NCI-H1436 treated with DMSO at 0.1 percent for 48 hours (cell line): ENCODE measurements around the gene SPINK8.
"Not testable (repeated sequence)": the region's sequence is repeated elsewhere in the genome, so short reads cannot be mapped to it uniquely, and the experiment has no call there.

Experiments
- DNase-seq: peaks from one replicate; lab custom pipeline; 2025; lab: John Stamatoyannopoulos, UW

The SPINK8 gene

GRCh38 chr3:48331706-48332435, 1.6 kb downstream of the SPINK8 start:
- DNase-seq: not testable (repeated sequence)

- no peak for DNase-seq
Measured at GRCh38 chr3:48320996-48321395, 12.5 kb downstream of the SPINK8 start.

DNA sequence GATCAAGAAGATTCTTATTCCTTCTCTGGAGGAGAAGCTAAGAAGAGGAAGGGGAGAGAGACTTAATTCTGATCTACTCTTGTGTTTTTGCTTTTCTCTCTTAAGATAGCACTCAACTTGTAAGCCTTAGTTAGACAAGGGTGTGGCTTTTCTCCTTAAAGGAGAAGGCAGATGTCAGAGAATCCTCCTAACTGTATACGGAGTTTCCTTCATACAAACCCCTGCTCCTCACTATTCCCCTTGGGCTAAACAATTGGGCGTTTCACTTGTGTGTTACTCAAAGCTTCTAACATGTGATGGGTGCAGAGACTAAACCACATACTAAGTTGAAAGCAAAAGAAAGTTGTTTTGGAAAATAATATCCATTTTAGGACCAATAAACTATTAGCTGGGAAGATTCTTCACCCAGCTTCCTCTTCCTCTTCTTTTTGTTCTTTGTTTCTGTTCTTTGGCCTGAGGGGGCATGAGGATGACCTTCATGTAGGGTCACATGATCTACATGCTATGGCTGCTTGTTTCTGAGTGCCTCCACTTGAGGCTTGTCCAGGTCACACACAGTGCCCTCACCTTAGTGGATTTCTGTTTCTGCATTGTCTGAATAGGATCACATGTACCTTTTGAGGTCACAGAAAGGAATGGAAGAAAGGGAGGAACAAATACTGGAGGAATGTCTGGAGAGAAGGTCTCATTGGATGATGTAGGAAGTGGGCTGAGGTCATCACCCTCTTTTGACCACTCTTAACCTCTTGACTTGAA, 14.6 kb downstream of the SPINK8 start:
- DNase-seq: no peak

GRCh38 chr3:48314542-48314941, 18.9 kb downstream of the SPINK8 start:
- DNase-seq: no peak

DNA sequence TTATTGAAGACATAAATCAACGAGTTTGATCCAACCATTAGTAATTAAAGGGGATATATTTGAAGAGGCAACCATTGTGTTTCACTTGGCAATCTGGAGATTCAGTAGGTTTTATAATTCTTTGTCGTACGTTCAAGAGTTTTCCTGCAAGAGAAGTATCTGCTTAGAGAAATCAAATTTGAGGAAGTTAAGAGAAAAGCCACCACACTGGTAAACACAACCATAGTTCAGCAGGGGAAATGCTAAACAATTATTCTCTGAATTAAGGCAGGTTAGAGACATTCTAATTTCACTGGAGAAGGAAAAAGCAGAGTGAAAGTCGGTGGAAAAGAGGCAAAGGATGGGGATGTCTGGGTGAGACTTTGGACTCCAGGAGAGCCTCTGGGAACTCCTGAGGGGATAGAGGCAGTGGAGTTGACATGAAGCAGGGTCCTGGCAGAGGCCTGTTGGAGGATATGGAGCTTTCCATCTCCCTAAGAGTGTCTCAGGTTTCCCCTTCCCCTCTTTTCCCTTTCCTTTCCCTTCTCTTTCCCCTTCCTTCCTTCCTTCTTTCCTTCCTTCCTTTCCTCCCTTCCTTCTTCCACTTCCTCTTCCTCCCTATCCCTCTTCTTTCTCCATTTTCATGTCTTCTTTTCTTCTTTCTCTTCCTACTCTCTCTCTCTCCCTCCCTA, 26.5 kb downstream of the SPINK8 start:
- DNase-seq: no peak

GRCh38 chr3:48306290-48306689, 27.2 kb downstream of the SPINK8 start:
- DNase-seq: no peak

DNA sequence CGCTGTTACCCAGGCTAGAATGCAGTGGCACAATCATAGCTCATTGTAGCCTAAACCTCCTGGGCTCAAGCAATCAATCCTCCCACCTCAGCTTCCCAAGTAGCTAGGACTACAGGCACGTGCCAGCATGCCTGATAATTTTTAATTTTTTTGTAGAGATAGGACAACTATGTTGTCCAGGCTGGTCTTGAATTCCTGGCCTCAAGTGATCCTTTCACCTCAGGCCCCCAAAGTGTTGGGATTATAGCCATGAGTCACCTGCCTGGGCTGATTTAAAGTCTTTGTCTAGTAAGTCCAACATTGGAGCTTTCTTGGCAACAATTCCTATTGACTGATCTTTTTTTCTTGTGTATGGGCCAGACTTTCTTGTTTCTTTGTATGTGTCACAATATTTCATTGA, 28.1 kb downstream of the SPINK8 start:
- DNase-seq: no peak

DNA sequence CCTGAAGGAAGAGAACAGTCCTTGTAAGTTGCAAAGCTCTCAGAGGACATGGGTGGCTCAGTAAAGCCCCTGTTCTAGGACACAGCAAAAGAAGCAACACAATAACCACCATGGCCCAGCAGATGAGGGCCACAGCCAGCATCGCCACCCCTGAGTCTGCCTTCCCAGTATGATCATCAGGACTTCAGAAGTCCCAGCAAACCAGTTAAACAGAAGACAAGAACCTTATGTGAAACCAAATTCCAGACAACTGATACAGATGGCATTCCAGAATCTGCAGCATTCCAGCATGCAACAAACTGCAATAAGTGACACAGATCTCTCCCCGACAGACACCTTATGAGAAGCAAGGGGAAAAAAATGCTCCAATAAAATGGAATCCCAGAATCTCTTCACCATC, 30.4 kb downstream of the SPINK8 start:
- DNase-seq: no peak

DNA sequence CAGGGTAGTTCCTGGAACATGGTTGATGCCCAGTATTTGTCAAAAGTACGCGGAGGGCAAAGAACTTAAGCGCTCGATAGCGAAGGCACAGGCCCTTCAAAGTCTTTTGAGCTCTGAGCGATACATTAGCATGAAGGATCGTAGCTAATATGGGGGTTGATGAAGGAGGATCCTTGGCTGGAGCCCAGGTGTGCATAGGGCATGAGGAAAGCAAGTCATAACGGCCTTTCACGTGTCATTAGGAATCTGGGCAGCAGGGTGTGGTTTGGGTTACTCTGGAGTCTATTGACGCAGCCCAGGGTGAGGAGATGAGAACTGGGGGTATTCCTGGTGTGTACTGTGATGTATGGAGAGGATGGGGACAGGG, 31.7 kb downstream of the SPINK8 start:
- no peak for DNase-seq

- peak; percentile 7 for DNase-seq
Measured at GRCh38 chr3:48301020-48301799, 32.3 kb downstream of the SPINK8 start, which contains the start of gene NME6. TSS of gene NME6 (minus strand) at chr3:48301367.

- DNase-seq: no peak
Measured at GRCh38 chr3:48299746-48300712, 33.4 kb downstream of the SPINK8 start.

- DNase-seq: no peak
Measured at GRCh38 chr3:48297111-48297810, 36.2 kb downstream of the SPINK8 start.

DNA sequence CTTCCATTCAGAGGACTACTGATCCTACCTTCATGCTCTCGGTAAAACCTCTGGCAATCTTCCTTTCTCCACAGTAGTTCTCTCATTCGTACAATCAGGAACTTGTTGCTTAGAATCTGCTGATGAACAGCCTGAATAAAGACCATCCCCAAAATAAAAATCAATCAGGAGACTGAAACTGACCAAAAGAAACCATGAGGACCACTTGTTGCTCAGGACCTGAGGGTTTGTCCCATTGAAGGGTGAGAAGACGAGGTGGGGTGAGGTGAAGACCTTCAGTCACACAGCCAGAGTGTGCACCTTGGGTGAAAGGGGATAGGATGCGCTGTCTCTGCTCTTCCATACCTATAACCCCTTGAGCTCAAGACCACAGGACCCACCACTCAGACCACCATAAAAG, 36.8 kb downstream of the SPINK8 start:
- no peak for DNase-seq

- no peak for DNase-seq
Measured at GRCh38 chr3:48294611-48295263, 38.7 kb downstream of the SPINK8 start.

DNA sequence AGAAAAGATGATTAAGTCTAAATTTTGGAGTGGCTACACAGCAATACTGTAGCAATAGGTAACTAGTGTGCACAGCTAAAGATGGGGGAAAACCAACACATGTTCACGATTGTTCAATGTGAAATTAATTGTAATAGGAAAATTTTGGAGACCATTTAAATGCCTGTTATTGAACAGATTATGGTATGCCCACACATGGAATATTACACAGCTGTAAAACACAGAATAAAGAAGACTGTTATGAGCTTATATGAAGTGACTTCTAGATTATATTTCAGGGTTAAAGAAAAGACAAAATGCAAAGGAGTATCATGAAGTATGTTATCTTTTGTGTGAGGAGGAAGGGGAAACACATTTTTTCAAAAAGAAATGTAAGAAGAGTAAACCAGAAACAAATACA, 43.8 kb downstream of the SPINK8 start:
- DNase-seq: no peak

- DNase-seq: no peak
Measured at GRCh38 chr3:48287034-48287433, 46.4 kb downstream of the SPINK8 start.

DNA sequence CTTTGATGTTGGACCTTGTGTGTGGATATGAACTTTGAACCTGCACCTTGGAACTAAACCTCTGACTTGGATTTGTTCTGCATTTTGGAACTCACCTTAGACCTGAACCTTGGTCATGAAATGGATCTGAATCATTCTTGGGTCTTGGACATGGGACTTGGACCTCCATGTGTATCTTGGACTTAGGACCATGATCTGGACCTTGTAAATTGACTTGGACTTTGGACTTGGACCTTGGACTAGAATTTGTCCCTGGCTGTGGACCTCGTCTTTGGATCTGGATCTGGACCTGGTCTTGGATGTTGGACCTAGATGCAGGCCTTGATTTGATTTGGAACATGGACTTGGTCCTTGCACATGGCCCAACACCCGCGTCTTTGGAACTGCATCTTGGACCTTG, 47.2 kb downstream of the SPINK8 start:
- no peak for DNase-seq

DNA sequence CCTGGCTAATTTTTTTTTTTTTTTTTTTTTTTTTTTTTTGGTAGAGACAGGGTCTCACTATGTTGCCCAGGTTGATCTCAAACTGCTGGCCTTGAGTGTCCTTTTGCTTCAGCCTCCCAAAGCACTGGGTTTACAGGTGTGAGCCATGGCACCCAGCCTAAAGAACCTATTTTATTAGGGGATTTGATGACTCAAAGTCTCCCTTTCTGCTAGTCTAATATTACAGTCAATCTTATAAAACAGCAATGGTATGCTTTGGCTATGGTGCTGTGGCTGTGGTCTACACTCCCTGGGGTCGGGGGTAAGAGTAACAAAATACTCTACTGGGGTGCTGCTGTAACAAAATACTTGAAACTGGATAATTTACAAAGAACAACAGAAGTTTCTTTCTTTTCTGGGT, 47.8 kb downstream of the SPINK8 start:
- DNase-seq: no peak

DNA sequence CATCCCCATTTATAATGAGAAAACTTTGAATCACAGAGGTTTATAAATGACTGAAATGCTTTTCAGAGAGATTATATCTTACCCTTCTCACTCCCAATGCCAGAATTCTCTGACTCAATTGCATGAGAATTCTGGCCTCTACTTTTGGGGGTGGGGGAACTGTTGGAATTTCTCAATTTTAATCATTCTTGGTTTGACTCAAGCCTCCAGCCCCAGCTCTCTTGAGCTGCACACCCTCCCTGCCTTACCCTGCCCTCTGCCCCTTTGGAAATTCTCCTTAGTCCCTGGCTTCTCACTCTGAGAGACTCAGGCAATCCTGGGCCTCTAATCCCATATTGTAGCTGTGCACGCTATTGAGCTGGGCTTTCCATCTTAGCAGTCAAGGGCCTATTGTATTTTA, 48.3 kb downstream of the SPINK8 start:
- DNase-seq: no peak

- DNase-seq: no peak
Measured at GRCh38 chr3:48280881-48281280, 52.6 kb downstream of the SPINK8 start.
